MM.1S (cell line): Measurements from ENCODE around the gene TMEM208.

ENCODE experiments used
- DNase-seq: peaks from one replicate; pipeline ENCODE4 v3.0.0-alpha.2; 2015
- H2AFZ ChIP-seq: fragments of 300-600 bp; sonication (generic); 2 replicates; pipeline ENCODE4 v1.6.0; 2016; ENCODE audit warnings: antibody characterized with exemption, low read length
- H3F3A ChIP-seq: fragments of 300-600 bp; sonication (generic); 2 replicates; pipeline ENCODE4 v1.6.1; 2016; ENCODE audit warnings: mild to moderate bottlenecking, antibody characterized with exemption, low read length, moderate library complexity, mixed read lengths; ENCODE audit not compliant: insufficient read depth
- H3K27ac ChIP-seq: fragments of 300-600 bp; sonication (generic); 2 replicates; pipeline ENCODE4 v1.5.1; 2016; ENCODE audit warnings: mild to moderate bottlenecking, low read length
- H3K27me3 ChIP-seq: fragments of 300-600 bp; sonication (generic); replicated peaks from 2 replicates; pipeline ENCODE4 v1.6.0; 2016; ENCODE audit warnings: low read length; ENCODE audit not compliant: insufficient read depth
- H3K36me3 ChIP-seq: fragments of 300-600 bp; sonication (generic); replicated peaks from 2 replicates; pipeline ENCODE4 v1.6.1; 2016; ENCODE audit warnings: mild to moderate bottlenecking, low read length, mixed read lengths; ENCODE audit not compliant: insufficient read depth
- H3K4me1 ChIP-seq: fragments of 300-600 bp; sonication (generic); 2 replicates; pipeline ENCODE4 v1.6.1; 2016; ENCODE audit warnings: low read length, mixed read lengths
- H3K4me2 ChIP-seq: fragments of 300-600 bp; sonication (generic); 2 replicates; pipeline ENCODE4 v1.6.0; 2016; ENCODE audit warnings: low read depth, low read length
- H3K4me3 ChIP-seq: fragments of 300-600 bp; sonication (generic); 2 replicates; pipeline ENCODE4 v1.5.1; 2016; ENCODE audit warnings: low read length, mixed read lengths
- H3K79me2 ChIP-seq: fragments of 300-600 bp; sonication (generic); 2 replicates; pipeline ENCODE4 v1.6.1; 2016; ENCODE audit warnings: mixed run types, low read length, mixed read lengths
- H3K9ac ChIP-seq: fragments of 300-600 bp; sonication (generic); 2 replicates; pipeline ENCODE4 v1.6.1; 2016; ENCODE audit warnings: low read length, mixed read lengths
- H3K9me2 ChIP-seq: fragments of 300-600 bp; sonication (generic); replicated peaks from 2 replicates; pipeline ENCODE4 v1.6.1; 2016; ENCODE audit warnings: mild to moderate bottlenecking, low read length, mixed read lengths; ENCODE audit not compliant: insufficient read depth
- H3K9me3 ChIP-seq: fragments of 300-600 bp; sonication (generic); replicated peaks from 2 replicates; pipeline ENCODE4 v1.6.1; 2016; ENCODE audit warnings: mild to moderate bottlenecking, low read length, mixed read lengths; ENCODE audit not compliant: insufficient read depth
- H4K20me1 ChIP-seq: fragments of 300-600 bp; sonication (generic); 2 replicates; pipeline ENCODE4 v1.6.1; 2016; ENCODE audit warnings: mild to moderate bottlenecking, low read length, moderate library complexity, mixed read lengths; ENCODE audit not compliant: insufficient read depth
- EZH2 ChIP-seq: fragments of 300-600 bp; sonication (generic); optimal IDR thresholded peaks from 2 replicates; pipeline ENCODE3; 2017; ENCODE audit warnings: low read depth, mild to moderate bottlenecking, antibody characterized with exemption, low read length, mixed read lengths
- EZH2phosphoT487 ChIP-seq: fragments of 300-600 bp; sonication (generic); IDR thresholded peaks from 2 replicates; pipeline ENCODE4 v1.6.1; 2018; ENCODE audit warnings: antibody characterized with exemption, low read length
- TF ChIP-seq, protein P1 (sequence below): fragments of 300-600 bp; sonication (generic); IDR thresholded peaks from 2 replicates; pipeline ENCODE4 v1.5.1; 2016; ENCODE audit warnings: antibody characterized with exemption, low read length, mixed read lengths

TMEM208 gene

DNA sequence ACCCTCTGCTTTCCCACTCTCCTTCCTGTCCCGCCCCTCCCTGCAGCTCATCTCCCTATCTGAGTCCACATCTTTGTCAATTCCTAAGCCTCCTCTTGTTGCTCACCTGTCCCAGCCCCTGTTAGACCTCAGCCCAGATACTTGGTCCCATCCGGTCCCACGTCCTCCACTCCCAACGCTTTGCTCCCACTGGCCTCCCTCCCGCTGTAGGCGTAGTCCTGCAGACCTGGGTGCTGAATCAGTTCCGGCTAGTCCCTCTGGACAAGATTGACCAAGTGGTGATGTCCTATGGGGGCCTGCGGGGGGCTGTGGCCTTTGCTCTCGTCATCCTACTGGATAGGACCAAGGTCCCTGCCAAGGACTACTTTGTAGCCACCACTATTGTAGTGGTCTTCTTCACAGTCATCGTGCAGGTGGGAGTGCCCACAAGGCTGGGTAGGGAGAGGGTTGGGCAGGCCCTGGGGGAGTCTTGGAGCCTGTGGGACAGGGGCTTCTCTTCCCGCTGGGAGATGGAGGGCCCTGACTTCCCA is 29.8 kb downstream of the TMEM208 start:
- Histone ChIP-seq H3F3A (no peaks in the 10 kb centered on the region), H3K9ac (no peak overlapping the region), H3K9me2 (no peaks in the 10 kb centered on the region), H3K4me1 (peaks cover 6% of the 10 kb centered on the region; the same call in 1 of the 2 replicates), H3K27me3 (no peaks in the 10 kb centered on the region), H3K9me3 (no peaks in the 10 kb centered on the region), H4K20me1 (no peaks in the 10 kb centered on the region), H3K4me2 (no peak overlapping the region), H3K27ac (no peak overlapping the region), H3K36me3 (no peaks in the 10 kb centered on the region), H3K4me3 (no peak overlapping the region), H3K79me2 (no peaks in the 10 kb centered on the region), H2AFZ (no peak overlapping the region)
- DNase-seq = no peak
- no peak for TF ChIP-seq EZH2phosphoT487

DNA sequence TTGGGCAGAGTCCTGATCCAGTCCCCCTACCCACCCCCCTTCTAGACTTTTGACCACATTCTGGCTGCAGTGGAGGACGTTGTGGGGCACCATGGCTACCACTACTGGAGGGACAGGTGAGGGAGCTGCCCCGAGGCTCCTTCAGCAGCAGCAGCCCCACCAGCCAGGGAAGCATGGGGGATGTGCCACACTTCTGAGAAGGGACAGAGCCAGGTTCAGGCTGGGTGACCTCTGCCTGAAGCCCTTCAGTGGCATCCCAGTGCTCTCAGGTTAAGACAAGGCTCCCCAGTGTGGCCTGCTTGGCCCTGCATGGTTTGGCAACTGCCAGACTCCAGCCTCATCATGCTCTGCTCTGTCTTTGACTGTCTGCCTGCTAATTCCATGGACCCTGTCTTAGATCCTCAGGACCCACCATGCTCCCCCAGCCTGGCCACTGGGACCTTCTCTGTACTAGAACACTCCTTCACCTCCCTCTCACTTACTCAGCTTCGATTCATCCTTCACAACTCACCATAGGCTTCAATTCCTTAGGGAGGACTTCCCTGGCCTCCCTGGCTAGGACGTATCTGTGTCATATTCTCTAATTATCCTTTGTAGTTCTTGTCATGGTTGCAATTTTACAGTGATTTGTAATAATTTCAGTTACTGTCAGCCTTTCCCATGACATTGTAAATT is 30.7 kb downstream of the TMEM208 start:
- no peak overlapping the region for H3K27ac ChIP-seq
- no peak for DNase-seq
- H3K9me3 ChIP-seq = no peaks in the 10 kb centered on the region
- no peak overlapping the region for H3K4me2 ChIP-seq
- no peaks in the 10 kb centered on the region for H3K9me2 ChIP-seq
- TF ChIP-seq, protein P1, sequence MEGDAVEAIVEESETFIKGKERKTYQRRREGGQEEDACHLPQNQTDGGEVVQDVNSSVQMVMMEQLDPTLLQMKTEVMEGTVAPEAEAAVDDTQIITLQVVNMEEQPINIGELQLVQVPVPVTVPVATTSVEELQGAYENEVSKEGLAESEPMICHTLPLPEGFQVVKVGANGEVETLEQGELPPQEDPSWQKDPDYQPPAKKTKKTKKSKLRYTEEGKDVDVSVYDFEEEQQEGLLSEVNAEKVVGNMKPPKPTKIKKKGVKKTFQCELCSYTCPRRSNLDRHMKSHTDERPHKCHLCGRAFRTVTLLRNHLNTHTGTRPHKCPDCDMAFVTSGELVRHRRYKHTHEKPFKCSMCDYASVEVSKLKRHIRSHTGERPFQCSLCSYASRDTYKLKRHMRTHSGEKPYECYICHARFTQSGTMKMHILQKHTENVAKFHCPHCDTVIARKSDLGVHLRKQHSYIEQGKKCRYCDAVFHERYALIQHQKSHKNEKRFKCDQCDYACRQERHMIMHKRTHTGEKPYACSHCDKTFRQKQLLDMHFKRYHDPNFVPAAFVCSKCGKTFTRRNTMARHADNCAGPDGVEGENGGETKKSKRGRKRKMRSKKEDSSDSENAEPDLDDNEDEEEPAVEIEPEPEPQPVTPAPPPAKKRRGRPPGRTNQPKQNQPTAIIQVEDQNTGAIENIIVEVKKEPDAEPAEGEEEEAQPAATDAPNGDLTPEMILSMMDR = no peak
- TF ChIP-seq EZH2 = no peak
- no peak for TF ChIP-seq EZH2phosphoT487
- H2AFZ ChIP-seq = no peak overlapping the region
- no peak overlapping the region for H3K9ac ChIP-seq
- H4K20me1 ChIP-seq = no peaks in the 10 kb centered on the region
- no peak overlapping the region for H3K4me3 ChIP-seq
- H3K27me3 ChIP-seq = no peaks in the 10 kb centered on the region
- H3K36me3 ChIP-seq = no peaks in the 10 kb centered on the region
- no peaks in the 10 kb centered on the region for H3K79me2 ChIP-seq
- peaks cover 6% of the 10 kb centered on the region; the same call in 1 of the 2 replicates for H3K4me1 ChIP-seq
- no peaks in the 10 kb centered on the region for H3F3A ChIP-seq

DNA sequence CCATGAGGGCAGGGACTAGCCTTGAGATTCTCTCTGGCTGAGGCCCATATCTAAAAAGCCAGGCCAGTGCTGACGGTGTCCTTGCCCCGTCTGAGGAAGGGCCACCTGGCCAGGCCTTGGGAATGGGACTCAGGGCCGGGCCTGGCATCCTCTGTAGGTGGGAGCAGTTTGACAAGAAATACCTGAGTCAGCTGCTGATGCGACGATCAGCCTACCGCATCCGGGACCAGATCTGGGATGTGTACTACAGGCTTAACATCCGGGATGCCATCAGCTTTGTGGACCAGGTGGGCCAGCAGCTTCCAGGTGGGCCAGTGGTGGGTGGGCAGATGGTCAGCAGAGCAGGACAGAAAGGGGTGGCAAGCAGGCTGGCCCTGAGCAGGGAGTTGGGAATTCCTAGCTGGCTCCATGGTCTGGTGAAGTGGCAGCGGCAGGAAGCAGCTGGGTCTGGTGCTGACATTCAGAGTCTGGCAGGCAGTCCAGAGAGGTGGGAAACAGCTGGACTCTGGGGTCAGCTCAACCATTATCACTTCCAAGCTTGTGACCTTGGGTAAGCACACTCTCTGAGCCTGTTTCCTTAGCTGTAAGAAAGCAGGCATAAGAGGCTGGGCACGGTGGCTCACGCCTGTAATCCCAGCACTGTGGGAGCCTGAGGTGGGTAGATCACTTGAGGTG is 31.4 kb downstream of the TMEM208 start:
- H3K4me2 ChIP-seq = no peak overlapping the region
- H3K4me3 ChIP-seq = no peak overlapping the region
- H3K4me1 ChIP-seq = peaks cover 6% of the 10 kb centered on the region; the same call in 1 of the 2 replicates
- no peak for DNase-seq
- H3K79me2 ChIP-seq = no peaks in the 10 kb centered on the region
- H3K27ac ChIP-seq = no peak overlapping the region
- no peak overlapping the region for H2AFZ ChIP-seq
- no peak for TF ChIP-seq EZH2
- no peak for TF ChIP-seq EZH2phosphoT487
- TF ChIP-seq, protein P1 = no peak
- no peaks in the 10 kb centered on the region for H3K27me3 ChIP-seq
- no peak overlapping the region for H3K9ac ChIP-seq
- no peaks in the 10 kb centered on the region for H3K9me2 ChIP-seq
- H3F3A ChIP-seq = no peaks in the 10 kb centered on the region
- no peaks in the 10 kb centered on the region for H3K9me3 ChIP-seq
- no peaks in the 10 kb centered on the region for H4K20me1 ChIP-seq
- no peaks in the 10 kb centered on the region for H3K36me3 ChIP-seq

DNA sequence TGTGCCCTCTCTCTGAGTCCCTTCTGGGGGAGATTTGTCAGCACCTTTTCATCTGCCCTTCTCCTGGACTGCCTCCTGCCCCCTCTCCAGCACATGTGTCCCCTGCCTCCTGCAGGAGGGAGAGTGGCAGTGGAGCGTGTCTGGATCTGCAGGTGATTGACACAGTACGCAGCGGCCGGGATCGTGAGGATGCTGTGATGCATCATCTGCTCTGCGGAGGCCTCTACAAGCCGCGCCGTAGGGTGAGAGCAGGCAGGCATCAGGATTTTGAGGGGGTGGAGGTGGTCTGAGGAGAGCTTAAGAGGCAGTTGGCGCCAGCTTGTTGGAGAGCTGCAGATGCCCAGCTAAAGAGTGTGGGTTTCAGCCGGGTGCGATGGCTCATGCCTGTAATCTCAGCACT is 32.8 kb downstream of the TMEM208 start:
- H3K27ac ChIP-seq = no peak overlapping the region

More for the DNA sequence above, 32.8 kb downstream of the TMEM208 start:
- Histone ChIP-seq H3K9me3 (no peaks in the 10 kb centered on the region), H2AFZ (no peak overlapping the region), H3K4me3 (no peak overlapping the region), H3K36me3 (no peaks in the 10 kb centered on the region), H3F3A (no peaks in the 10 kb centered on the region), H4K20me1 (no peaks in the 10 kb centered on the region), H3K4me1 (peaks cover 6% of the 10 kb centered on the region; the same call in 1 of the 2 replicates), H3K9me2 (no peaks in the 10 kb centered on the region), H3K79me2 (no peaks in the 10 kb centered on the region), H3K27me3 (no peaks in the 10 kb centered on the region), H3K9ac (no peak overlapping the region), H3K4me2 (no peak overlapping the region)
- no peak for DNase-seq
- TF ChIP-seq, protein P1 = no peak
- TF ChIP-seq EZH2phosphoT487 (no peak), EZH2 (no peak)
